ENCODE measurements around the gene EFCAB12. TPM values are rescaled to one million over a fixed set of nuclear protein-coding genes. Genes with fewer than 3 reads are reported as not detected.

Gene EFCAB12
- total RNA-seq, 2 donors from 2014 or later, result 0.33 to 0.73 TPM

DNA sequence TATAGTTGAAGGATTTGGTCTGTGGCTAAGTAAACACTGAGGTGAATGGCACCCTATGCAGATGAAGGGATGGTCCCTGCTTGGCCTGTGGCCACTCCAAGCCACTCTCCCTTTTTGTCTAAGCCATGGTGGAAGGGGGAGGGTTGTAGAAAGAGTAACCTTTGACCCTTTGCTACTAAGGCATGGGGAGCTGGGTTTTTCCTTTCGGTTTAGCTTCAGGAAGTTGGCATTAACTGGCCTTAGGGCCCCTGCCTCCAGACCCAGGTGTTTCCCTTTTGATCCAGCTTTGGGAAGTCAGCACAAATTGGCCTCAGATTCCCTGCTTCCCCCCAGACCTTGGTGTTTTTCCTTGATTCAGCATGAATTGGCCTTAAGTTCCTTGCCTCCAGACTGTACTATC is 49.5 kb downstream of the EFCAB12 start:
- no peaks in the 10 kb centered on the region for H3K27me3 Mint-ChIP-seq (ENCODE audit: insufficient read depth)
- Histone ChIP-seq H3K9me3 (ENCODE audit: control insufficient read depth, low read length) (peaks cover 30% of the 10 kb centered on the region), H3K36me3 (ENCODE audit: control insufficient read depth, insufficient read depth, low read length) (no peaks in the 10 kb centered on the region), H3K27ac (ENCODE audit: low read depth, low read length) (no peak overlapping the region), H3K4me3 (ENCODE audit: low read length) (no peak overlapping the region), H3K27me3 (ENCODE audit: control insufficient read depth, insufficient read depth, low read length, poor library complexity, severe bottlenecking) (no peaks in the 10 kb centered on the region), H3K9ac (ENCODE audit: extremely low read depth, low read length, poor library complexity, severe bottlenecking) (no peak overlapping the region), H3K4me1 (ENCODE audit: control insufficient read depth, insufficient read depth, low read length) (peaks cover 3% of the 10 kb centered on the region)
- H3K9me3 Mint-ChIP-seq, result peaks cover 14% of the 10 kb centered on the region
- no peak overlapping the region for H3K4me3 Mint-ChIP-seq
- peaks cover 10% of the 10 kb centered on the region for H3K4me1 Mint-ChIP-seq
- TF ChIP-seq, protein P1, sequence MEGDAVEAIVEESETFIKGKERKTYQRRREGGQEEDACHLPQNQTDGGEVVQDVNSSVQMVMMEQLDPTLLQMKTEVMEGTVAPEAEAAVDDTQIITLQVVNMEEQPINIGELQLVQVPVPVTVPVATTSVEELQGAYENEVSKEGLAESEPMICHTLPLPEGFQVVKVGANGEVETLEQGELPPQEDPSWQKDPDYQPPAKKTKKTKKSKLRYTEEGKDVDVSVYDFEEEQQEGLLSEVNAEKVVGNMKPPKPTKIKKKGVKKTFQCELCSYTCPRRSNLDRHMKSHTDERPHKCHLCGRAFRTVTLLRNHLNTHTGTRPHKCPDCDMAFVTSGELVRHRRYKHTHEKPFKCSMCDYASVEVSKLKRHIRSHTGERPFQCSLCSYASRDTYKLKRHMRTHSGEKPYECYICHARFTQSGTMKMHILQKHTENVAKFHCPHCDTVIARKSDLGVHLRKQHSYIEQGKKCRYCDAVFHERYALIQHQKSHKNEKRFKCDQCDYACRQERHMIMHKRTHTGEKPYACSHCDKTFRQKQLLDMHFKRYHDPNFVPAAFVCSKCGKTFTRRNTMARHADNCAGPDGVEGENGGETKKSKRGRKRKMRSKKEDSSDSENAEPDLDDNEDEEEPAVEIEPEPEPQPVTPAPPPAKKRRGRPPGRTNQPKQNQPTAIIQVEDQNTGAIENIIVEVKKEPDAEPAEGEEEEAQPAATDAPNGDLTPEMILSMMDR (conservative IDR thresholded peaks at IDR 0.05), result no peak
- no peak overlapping the region for H3K27ac Mint-ChIP-seq
- no peaks in the 10 kb centered on the region for H3K36me3 Mint-ChIP-seq (ENCODE audit: low read depth)
- WGBS, 2 experiments (ENCODE audit: insufficient coverage in 1 of 2, insufficient read length in 1 of 2), result 86 to 90% methylated on average over 1 of the region's 1 CpG
- no peak for DNase-seq

DNA sequence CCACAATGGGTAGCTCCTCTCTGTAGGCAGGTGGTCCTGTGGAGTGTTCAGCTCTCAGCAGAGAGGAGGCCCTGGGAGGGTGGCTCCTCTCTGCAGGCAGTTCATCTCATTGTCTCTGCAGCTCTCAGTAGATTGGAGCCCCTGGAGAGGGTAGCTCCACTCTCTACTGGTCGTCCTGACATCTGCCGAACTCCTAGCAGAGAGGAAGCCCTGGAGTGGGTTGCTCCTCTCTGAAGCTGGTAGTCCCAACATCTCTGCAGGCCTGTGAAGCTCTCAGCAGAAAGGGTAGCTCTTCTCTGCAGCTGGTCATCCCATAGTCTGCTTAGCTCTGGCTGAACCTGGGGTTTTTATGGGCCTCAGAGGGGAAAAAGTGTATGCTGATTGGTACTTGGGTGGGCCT is 50.8 kb downstream of the EFCAB12 start:
- Mint-ChIP-seq H3K9me3 (peaks cover 14% of the 10 kb centered on the region), H3K4me3 (no peak overlapping the region), H3K27me3 (ENCODE audit: insufficient read depth) (no peaks in the 10 kb centered on the region), H3K36me3 (ENCODE audit: low read depth) (no peaks in the 10 kb centered on the region), H3K4me1 (peaks cover 10% of the 10 kb centered on the region), H3K27ac (no peak overlapping the region)
- H3K4me3 ChIP-seq (ENCODE audit: low read length), result no peak overlapping the region
- no peaks in the 10 kb centered on the region for H3K27me3 ChIP-seq (ENCODE audit: control insufficient read depth, insufficient read depth, low read length, poor library complexity, severe bottlenecking)
- DNase-seq, result no peak
- H3K9ac ChIP-seq (ENCODE audit: extremely low read depth, low read length, poor library complexity, severe bottlenecking), result no peak overlapping the region
- H3K36me3 ChIP-seq (ENCODE audit: control insufficient read depth, insufficient read depth, low read length), result no peaks in the 10 kb centered on the region
- H3K9me3 ChIP-seq (ENCODE audit: control insufficient read depth, low read length), result peaks cover 30% of the 10 kb centered on the region
- 90 to 94% methylated on average over 2 of the region's 2 CpGs for WGBS, 2 experiments (ENCODE audit: insufficient coverage in 1 of 2, insufficient read length in 1 of 2)
- H3K27ac ChIP-seq (ENCODE audit: low read depth, low read length), result no peak overlapping the region
- TF ChIP-seq, protein P1 (conservative IDR thresholded peaks at IDR 0.05), result no peak
- H3K4me1 ChIP-seq (ENCODE audit: control insufficient read depth, insufficient read depth, low read length), result peaks cover 3% of the 10 kb centered on the region

DNA sequence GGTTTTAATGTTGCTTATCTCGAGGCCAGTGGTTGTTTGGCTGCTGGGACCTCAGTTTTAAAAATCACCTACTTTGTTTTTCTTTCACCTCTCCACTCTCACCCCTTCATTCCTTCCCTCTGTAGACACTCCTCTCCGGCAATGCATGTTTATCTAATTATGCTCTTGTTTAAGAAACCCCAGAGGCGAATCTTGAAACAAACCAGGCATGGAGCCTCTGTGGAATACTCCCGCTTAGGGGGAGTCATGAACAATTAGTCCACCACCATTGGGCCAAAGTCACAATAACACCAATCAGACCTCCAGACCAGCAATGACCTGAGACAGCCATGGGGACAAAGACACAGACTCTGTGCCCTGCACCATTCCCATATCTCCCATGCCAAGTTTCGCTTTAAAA is 53.3 kb downstream of the EFCAB12 start:
- TF ChIP-seq, protein P1 (conservative IDR thresholded peaks at IDR 0.05), result no peak
- Histone ChIP-seq H3K4me3 (ENCODE audit: low read length) (no peak overlapping the region), H3K9ac (ENCODE audit: extremely low read depth, low read length, poor library complexity, severe bottlenecking) (no peak overlapping the region), H3K9me3 (ENCODE audit: control insufficient read depth, low read length) (peaks cover 26% of the 10 kb centered on the region), H3K4me1 (ENCODE audit: control insufficient read depth, insufficient read depth, low read length) (peaks cover 3% of the 10 kb centered on the region), H3K36me3 (ENCODE audit: control insufficient read depth, insufficient read depth, low read length) (no peaks in the 10 kb centered on the region), H3K27me3 (ENCODE audit: control insufficient read depth, insufficient read depth, low read length, poor library complexity, severe bottlenecking) (no peaks in the 10 kb centered on the region), H3K27ac (ENCODE audit: low read depth, low read length) (no peak overlapping the region)
- peak overlapping the region; percentile 31 for H3K27ac Mint-ChIP-seq
- H3K36me3 Mint-ChIP-seq (ENCODE audit: low read depth), result no peaks in the 10 kb centered on the region
- 87 to 94% methylated on average over 5 of the region's 5 CpGs for WGBS, 2 experiments (ENCODE audit: insufficient coverage in 1 of 2, insufficient read length in 1 of 2)
- H3K4me3 Mint-ChIP-seq, result no peak overlapping the region
- H3K27me3 Mint-ChIP-seq (ENCODE audit: insufficient read depth), result peaks cover 2% of the 10 kb centered on the region
- H3K9me3 Mint-ChIP-seq, result peaks cover 14% of the 10 kb centered on the region
- H3K4me1 Mint-ChIP-seq, result peaks cover 10% of the 10 kb centered on the region
- DNase-seq, result no peak
